CD14-positive monocyte (primary cell): Measurements from ENCODE around the gene CEACAM16. TPM values are rescaled to one million over a fixed set of nuclear protein-coding genes. Genes with fewer than 3 reads are reported as not detected.

Source experiments
- DNase-seq, 3 donors: peaks; one replicate each; pipeline ENCODE4 v3.0.0-alpha.2; 2011 to 2022
- H2AFZ ChIP-seq: 2 replicates; pipeline ENCODE4 v1.6.0; 2012; ENCODE audit warnings: mild to moderate bottlenecking, low read depth, low read length, inconsistent platforms; ENCODE audit not compliant: insufficient read depth, poor library complexity, severe bottlenecking
- H3K27ac ChIP-seq, 2 donors: 1 replicate in 1 of 2; 2 replicates in 1 of 2; pipeline ENCODE4 v1.5.1; 2012 to 2013; ENCODE audit warnings: low read length in 2 of 2, control low read depth in 1 of 2, inconsistent platforms in 1 of 2, low read depth in 1 of 2, mild to moderate bottlenecking in 1 of 2
- H3K27me3 ChIP-seq, 2 donors: one replicate each; pipeline versions ENCODE4 v1.6.0 to v1.6.1; 2011 to 2013; ENCODE audit warnings: low read length in 2 of 2; ENCODE audit not compliant: control insufficient read depth in 2 of 2, insufficient read depth in 2 of 2
- H3K36me3 ChIP-seq, 2 donors: replicated peaks in 1 of 2; 1 replicate in 1 of 2; 2 replicates in 1 of 2; pipeline versions ENCODE4 v1.5.1 to v1.6.1; 2012 to 2013; ENCODE audit warnings: low read length in 2 of 2, control low read depth in 1 of 2, inconsistent platforms in 1 of 2, mild to moderate bottlenecking in 1 of 2; ENCODE audit not compliant: insufficient read depth in 2 of 2, control insufficient read depth in 1 of 2
- H3K4me1 ChIP-seq, 2 donors: 1 replicate in 1 of 2; 2 replicates in 1 of 2; pipeline versions ENCODE4 v1.5.1 to v1.6.1; 2012 to 2013; ENCODE audit warnings: low read length in 2 of 2, control low read depth in 1 of 2, inconsistent platforms in 1 of 2, mild to moderate bottlenecking in 1 of 2, moderate library complexity in 1 of 2; ENCODE audit not compliant: insufficient read depth in 2 of 2, control insufficient read depth in 1 of 2
- H3K4me2 ChIP-seq: replicated peaks from 2 replicates; pipeline ENCODE3; 2012; ENCODE audit warnings: low read length, moderate library complexity, mild to moderate bottlenecking; ENCODE audit not compliant: poor library complexity, severe bottlenecking; ENCODE audit errors: extremely low read depth
- H3K4me3 ChIP-seq, 3 experiments: fragments of 200-600 bp in 1 of 3; sonication (generic) in 1 of 3; replicated peaks in 1 of 3; 1 replicate in 2 of 3; 2 replicates in 1 of 3; pipeline ENCODE4 v1.5.1; 2011 to 2013; ENCODE audit warnings: low read length in 3 of 3, mild to moderate bottlenecking in 3 of 3, control low read depth in 2 of 3, low read depth in 2 of 3, inconsistent platforms in 1 of 3, moderate library complexity in 1 of 3
- H3K79me2 ChIP-seq: 2 replicates; pipeline ENCODE4 v1.6.0; 2012; ENCODE audit warnings: mild to moderate bottlenecking, control low read depth, inconsistent platforms, low read length, moderate library complexity; ENCODE audit not compliant: insufficient read depth
- H3K9ac ChIP-seq: 2 replicates; pipeline ENCODE4 v1.6.0; 2017; ENCODE audit warnings: low read length, mild to moderate bottlenecking; ENCODE audit not compliant: insufficient read depth, poor library complexity, severe bottlenecking
- H3K9me3 ChIP-seq, 2 donors: replicated peaks in 1 of 2; 1 replicate in 1 of 2; 2 replicates in 1 of 2; pipeline versions ENCODE4 v1.5.1 to v1.6.1; 2012 to 2013; ENCODE audit warnings: low read length in 2 of 2, control low read depth in 1 of 2; ENCODE audit not compliant: control insufficient read depth in 1 of 2, insufficient read depth in 1 of 2
- H4K20me1 ChIP-seq: 2 replicates; pipeline ENCODE4 v1.6.0; 2012; ENCODE audit warnings: mild to moderate bottlenecking, low read length, control low read depth, moderate library complexity; ENCODE audit not compliant: insufficient read depth
- H3K27ac Mint-ChIP-seq, 7 donors: one replicate each; pipeline ENCODE4 v1.8.0; 2020; ENCODE audit warnings: mild to moderate bottlenecking in 7 of 7, mixed read lengths in 7 of 7, moderate library complexity in 6 of 7, inconsistent platforms in 2 of 7
- H3K27me3 Mint-ChIP-seq, 3 donors: one replicate each; pipeline ENCODE4 v1.8.0; 2021 to 2022; ENCODE audit warnings: low read depth in 3 of 3, mild to moderate bottlenecking in 3 of 3, mixed read lengths in 3 of 3, moderate library complexity in 3 of 3, inconsistent platforms in 1 of 3
- H3K36me3 Mint-ChIP-seq, 2 donors: one replicate each; pipeline ENCODE4 v1.8.0; 2020; ENCODE audit warnings: mixed read lengths in 2 of 2, inconsistent platforms in 1 of 2, mild to moderate bottlenecking in 1 of 2
- H3K4me1 Mint-ChIP-seq: one replicate; pipeline ENCODE4 v1.8.0; 2020; ENCODE audit warnings: mild to moderate bottlenecking, mixed read lengths
- H3K4me3 Mint-ChIP-seq, 2 donors: one replicate each; pipeline ENCODE4 v1.8.0; 2020; ENCODE audit warnings: mild to moderate bottlenecking in 2 of 2, mixed read lengths in 2 of 2, moderate library complexity in 1 of 2
- H3K9me3 Mint-ChIP-seq, 7 donors: one replicate each; pipeline ENCODE4 v1.8.0; 2020 to 2022; ENCODE audit warnings: mixed read lengths in 7 of 7, mild to moderate bottlenecking in 6 of 7, moderate library complexity in 6 of 7, inconsistent platforms in 2 of 7
- WGBS: methylation state at CpG from one replicate; pipeline ENCODE4 v1.1.5; 2013; ENCODE audit warnings: missing lambda C conversion rate; ENCODE audit not compliant: insufficient coverage; 5-methylcytosine and 5-hydroxymethylcytosine counted together
- intact Hi-C, 2 donors: fragments of 100-400 bp; cut with micrococcal nuclease; formaldehyde crosslinking; loops; one replicate each; pipeline versions ENCODE4 v1.15.0 to v1.15.1; 2023
- polyA plus RNA-seq, 3 donors: library from polyadenylated mRNA; depleted of rRNA in 1 of 3; unstranded in 2 of 3; stranded (reverse) in 1 of 3; fragments of 300-500 nt in 2 of 3; fragments of >200 nt in 1 of 3; fragmentation: Illumina TruSeq in 2 of 3; gene quantifications; 1 replicate in 2 of 3; 2 replicates in 1 of 3; pipeline ENCODE4 v1.2.3, GENCODE V29; 2012 to 2021
- TF ChIP-seq, protein P1 (sequence below): fragments of 200-600 bp; IDR thresholded peaks from one replicate; pipeline ENCODE4 v1.8.0; 2022; ENCODE audit warnings: antibody characterized with exemption, mild to moderate bottlenecking

The CEACAM16 gene
- polyA plus RNA-seq, 3 donors = not detected

DNA sequence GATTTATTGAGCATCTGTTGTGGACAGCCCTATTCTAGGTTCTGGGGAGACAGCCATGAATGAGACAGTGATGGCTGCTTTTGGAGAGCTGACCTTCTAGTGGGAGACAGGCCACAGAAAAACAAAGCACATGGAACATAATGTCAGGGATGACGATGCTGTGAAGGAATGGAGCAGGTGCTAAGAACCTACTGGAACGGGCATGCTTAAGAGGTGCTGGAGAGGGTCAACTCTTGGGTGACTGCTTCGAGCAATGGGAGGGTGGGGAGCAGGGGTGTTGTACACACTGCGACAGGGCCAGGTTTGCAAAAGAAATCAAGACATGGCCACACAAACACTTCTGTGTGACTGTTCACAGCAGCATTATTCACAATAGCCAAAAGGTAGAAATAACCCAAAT lies 12.1 kb upstream of the CEACAM16 start:
- Histone ChIP-seq H3K4me1 (peaks cover 85 to 94% of the 10 kb centered on the region in 2 donors), H3K9me3 (no peaks in the 10 kb centered on the region)
- TF ChIP-seq, protein P1, sequence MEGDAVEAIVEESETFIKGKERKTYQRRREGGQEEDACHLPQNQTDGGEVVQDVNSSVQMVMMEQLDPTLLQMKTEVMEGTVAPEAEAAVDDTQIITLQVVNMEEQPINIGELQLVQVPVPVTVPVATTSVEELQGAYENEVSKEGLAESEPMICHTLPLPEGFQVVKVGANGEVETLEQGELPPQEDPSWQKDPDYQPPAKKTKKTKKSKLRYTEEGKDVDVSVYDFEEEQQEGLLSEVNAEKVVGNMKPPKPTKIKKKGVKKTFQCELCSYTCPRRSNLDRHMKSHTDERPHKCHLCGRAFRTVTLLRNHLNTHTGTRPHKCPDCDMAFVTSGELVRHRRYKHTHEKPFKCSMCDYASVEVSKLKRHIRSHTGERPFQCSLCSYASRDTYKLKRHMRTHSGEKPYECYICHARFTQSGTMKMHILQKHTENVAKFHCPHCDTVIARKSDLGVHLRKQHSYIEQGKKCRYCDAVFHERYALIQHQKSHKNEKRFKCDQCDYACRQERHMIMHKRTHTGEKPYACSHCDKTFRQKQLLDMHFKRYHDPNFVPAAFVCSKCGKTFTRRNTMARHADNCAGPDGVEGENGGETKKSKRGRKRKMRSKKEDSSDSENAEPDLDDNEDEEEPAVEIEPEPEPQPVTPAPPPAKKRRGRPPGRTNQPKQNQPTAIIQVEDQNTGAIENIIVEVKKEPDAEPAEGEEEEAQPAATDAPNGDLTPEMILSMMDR = no peak

DNA sequence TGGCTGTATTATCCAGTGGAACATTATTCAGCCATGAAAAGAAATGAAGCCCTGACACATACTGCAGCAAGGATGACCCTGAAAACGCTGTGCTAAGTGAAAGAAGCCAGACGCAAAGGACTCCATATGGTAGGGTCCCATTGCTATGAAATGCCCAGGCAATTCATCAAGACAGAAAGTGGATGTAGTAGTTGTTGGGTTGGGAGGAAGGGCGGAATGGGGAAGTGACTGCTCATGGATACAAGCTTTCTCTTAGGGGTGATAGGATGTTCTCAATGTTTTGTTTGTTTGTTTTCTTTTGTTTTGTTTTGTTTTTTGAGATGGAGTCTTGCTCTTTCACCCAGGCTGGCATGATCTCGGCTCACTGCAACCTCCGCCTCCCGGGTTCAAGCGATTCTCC lies 11.1 kb upstream of the CEACAM16 start:
- Histone ChIP-seq H3K9ac (no peak overlapping the region), H3K27me3 (no peaks in the 10 kb centered on the region), H4K20me1 (no peaks in the 10 kb centered on the region), H3K9me3 (no peaks in the 10 kb centered on the region), H3K4me2 (peak overlapping the region; percentile 32), H3K4me1 (peaks cover 87 to 95% of the 10 kb centered on the region in 2 donors), H3K79me2 (no peaks in the 10 kb centered on the region), H3K4me3 (no peak overlapping the region), H3K27ac (peak overlapping the region in 1 of 2 donors; percentile 20), H2AFZ (no peak overlapping the region), H3K36me3 (no peaks in the 10 kb centered on the region)
- TF ChIP-seq, protein P1 = no peak
- 48% methylated on average over 3 of the region's 7 CpGs for WGBS
- Mint-ChIP-seq H3K36me3 (peaks cover 3 to 4% of the 10 kb centered on the region in 2 donors), H3K27ac (peak overlapping the region; percentile 52 to 96 (median 75)), H3K4me1 (peaks cover 86% of the 10 kb centered on the region), H3K4me3 (peak overlapping the region in 1 of 2 donors; percentile 46), H3K27me3 (peaks cover 2 to 4% (median 2%) of the 10 kb centered on the region in 3 donors), H3K9me3 (peaks cover 0 to 3% (median 0%) of the 10 kb centered on the region in 7 donors)
- peak; percentile 66 to 73 (median 73) for DNase-seq
- intact Hi-C loops = loop anchor here (2.0 to 10.0 kb wide), 5 partner anchors 34 to 157 kb away; partner anchors contain the start of gene NECTIN2 (in 1 of the 2)

More for the DNA sequence above, 12.1 kb upstream of the CEACAM16 start:
- H3K9me3 Mint-ChIP-seq = peaks cover 0 to 4% (median 0%) of the 10 kb centered on the region in 7 donors
- no peaks in the 10 kb centered on the region for H3K36me3 ChIP-seq
- no peak overlapping the region for H3K9ac ChIP-seq
- peak overlapping the region in 1 of 2 donors; percentile 13 for H3K4me3 Mint-ChIP-seq
- H2AFZ ChIP-seq = no peak overlapping the region
- H4K20me1 ChIP-seq = no peaks in the 10 kb centered on the region
- peak overlapping the region in 1 of 2 donors; percentile 90 for H3K27ac ChIP-seq
- DNase-seq = no peak
- peak overlapping the region in 5 of 7 donors; percentile 2 to 98 (median 97) for H3K27ac Mint-ChIP-seq
- intact Hi-C loops = loop anchor here (5.0 to 10.0 kb wide), 4 partner anchors 35 to 158 kb away; partner anchors contain the start of gene NECTIN2 (in 1 of the 2)
- peaks cover 2 to 5% (median 2%) of the 10 kb centered on the region in 3 donors for H3K27me3 Mint-ChIP-seq
- peak overlapping the region; percentile 54 for H3K4me2 ChIP-seq
- WGBS = 97% methylated on average over 3 of the region's 4 CpGs
- H3K27me3 ChIP-seq = no peaks in the 10 kb centered on the region
- peaks cover 83% of the 10 kb centered on the region for H3K4me1 Mint-ChIP-seq
- peak overlapping the region in 1 of 3 experiments; percentile 47 for H3K4me3 ChIP-seq
- H3K36me3 Mint-ChIP-seq = peaks cover 3 to 4% of the 10 kb centered on the region in 2 donors
- no peaks in the 10 kb centered on the region for H3K79me2 ChIP-seq
